ENCODE results near the gene NAALADL2. TPM values are rescaled to one million over a fixed set of nuclear protein-coding genes. Genes with fewer than 3 reads are reported as not detected.

NAALADL2 gene
- total and polyA plus RNA-seq, 2 donors (not counting 1 experiment from before 2014, with no cell fraction given), result not detected

DNA sequence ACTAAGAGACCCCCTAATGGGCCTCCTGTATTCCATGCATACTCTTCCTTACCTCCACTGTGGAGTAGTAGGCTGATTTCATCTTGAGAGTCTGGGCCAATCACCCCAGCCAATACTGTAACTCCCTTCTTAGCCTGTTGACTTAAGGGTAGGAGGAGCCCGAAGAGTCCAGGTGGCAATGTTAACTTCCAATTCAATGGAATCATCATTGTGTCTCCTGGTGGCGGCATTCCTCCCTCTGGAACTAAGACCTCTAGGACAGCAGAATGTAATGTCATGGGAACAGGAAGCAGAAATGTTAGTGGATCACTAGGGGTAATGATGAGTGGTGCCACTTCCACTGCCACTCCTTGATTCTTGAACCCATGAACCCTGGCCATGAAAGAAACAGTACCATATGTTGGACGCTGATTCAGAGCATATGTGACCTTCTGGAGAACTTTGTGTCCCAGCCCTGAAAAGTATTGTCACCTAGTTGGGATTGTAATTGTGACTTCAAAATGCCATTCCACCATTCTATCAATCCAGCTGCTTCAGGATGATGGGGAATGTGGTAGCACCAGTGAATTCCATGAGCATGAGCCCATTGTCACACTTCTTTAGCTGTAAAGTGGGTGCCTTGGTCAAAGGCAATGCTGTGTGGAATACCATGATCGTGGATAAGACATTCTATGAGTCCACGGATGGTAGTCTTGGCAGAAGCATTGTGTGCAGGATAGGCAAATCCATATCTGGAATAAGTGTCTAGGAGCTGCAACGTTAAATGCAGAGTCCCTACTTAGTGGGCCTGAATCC lies 24.9 kb downstream of the NAALADL2 start:
- ChIA-PET CTCF (no interaction called here), POLR2A (no interaction called here)
- intact Hi-C loops (cut with micrococcal nuclease), result no loop called here
- H3K27me3 ChIP-seq (replicated peaks in 1 of 4; ENCODE audit: control extremely low read depth in 1 of 4, control insufficient read depth in 3 of 4, insufficient read depth in 4 of 4, low read length in 3 of 4), result no peaks in the 10 kb centered on the region
- H3K79me2 ChIP-seq (ENCODE audit: control insufficient read depth, insufficient read depth, low read length), result no peaks in the 10 kb centered on the region
- no peak overlapping the region for H3K4me3 ChIP-seq (ENCODE audit: control extremely low read depth in 1 of 5, extremely low read depth in 1 of 5, insufficient read depth in 1 of 5, low read depth in 2 of 5, low read length in 4 of 5)
- H4K20me1 ChIP-seq (ENCODE audit: control insufficient read depth, insufficient read depth, low read length, poor library complexity, severe bottlenecking), result no peaks in the 10 kb centered on the region
- H3K4me2 ChIP-seq (replicated peaks; ENCODE audit: low read depth, low read length, poor library complexity, severe bottlenecking), result no peak overlapping the region
- Mint-ChIP-seq H3K4me1 (no peaks in the 10 kb centered on the region), H3K27ac (no peak overlapping the region), H3K27me3 (no peaks in the 10 kb centered on the region), H3K9me3 (ENCODE audit: insufficient read depth) (peaks cover 5% of the 10 kb centered on the region), H3K4me3 (no peak overlapping the region)
- DNase-seq (no peak), ATAC-seq (ENCODE audit: low read depth) (no peak)
- no peak overlapping the region for H2AFZ ChIP-seq (ENCODE audit: insufficient read depth, low read depth, low read length, poor library complexity, severe bottlenecking)
- no peak overlapping the region for H3K9ac ChIP-seq (ENCODE audit: low read length)
- no peaks in the 10 kb centered on the region for H3K4me1 ChIP-seq (ENCODE audit: control insufficient read depth in 2 of 2, insufficient read depth in 2 of 2, low read length in 2 of 2)
- peaks cover 0 to 3% (median 0%) of the 10 kb centered on the region in 3 donors for H3K9me3 ChIP-seq (ENCODE audit: control extremely low read depth in 1 of 3, control insufficient read depth in 2 of 3, insufficient read depth in 1 of 3, low read length in 2 of 3)
- TF ChIP-seq, protein P1, sequence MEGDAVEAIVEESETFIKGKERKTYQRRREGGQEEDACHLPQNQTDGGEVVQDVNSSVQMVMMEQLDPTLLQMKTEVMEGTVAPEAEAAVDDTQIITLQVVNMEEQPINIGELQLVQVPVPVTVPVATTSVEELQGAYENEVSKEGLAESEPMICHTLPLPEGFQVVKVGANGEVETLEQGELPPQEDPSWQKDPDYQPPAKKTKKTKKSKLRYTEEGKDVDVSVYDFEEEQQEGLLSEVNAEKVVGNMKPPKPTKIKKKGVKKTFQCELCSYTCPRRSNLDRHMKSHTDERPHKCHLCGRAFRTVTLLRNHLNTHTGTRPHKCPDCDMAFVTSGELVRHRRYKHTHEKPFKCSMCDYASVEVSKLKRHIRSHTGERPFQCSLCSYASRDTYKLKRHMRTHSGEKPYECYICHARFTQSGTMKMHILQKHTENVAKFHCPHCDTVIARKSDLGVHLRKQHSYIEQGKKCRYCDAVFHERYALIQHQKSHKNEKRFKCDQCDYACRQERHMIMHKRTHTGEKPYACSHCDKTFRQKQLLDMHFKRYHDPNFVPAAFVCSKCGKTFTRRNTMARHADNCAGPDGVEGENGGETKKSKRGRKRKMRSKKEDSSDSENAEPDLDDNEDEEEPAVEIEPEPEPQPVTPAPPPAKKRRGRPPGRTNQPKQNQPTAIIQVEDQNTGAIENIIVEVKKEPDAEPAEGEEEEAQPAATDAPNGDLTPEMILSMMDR (IDR thresholded peaks at IDR 0.05), result no peak
- no peak for TF ChIP-seq EZH2 (IDR thresholded peaks at IDR 0.05; ENCODE audit: borderline replicate concordance, insufficient read depth, low read depth, low read length, poor library complexity, severe bottlenecking)
- 84% methylated on average over 2 of the region's 6 CpGs for WGBS (ENCODE audit: insufficient coverage)
- H3K27ac ChIP-seq (ENCODE audit: low read length in 2 of 2), result no peak overlapping the region
- H3K36me3 ChIP-seq (replicated peaks in 1 of 2; ENCODE audit: control extremely low read depth in 1 of 2, control insufficient read depth in 1 of 2, extremely low read depth in 1 of 2, insufficient read depth in 2 of 2, low read length in 1 of 2), result no peaks in the 10 kb centered on the region

DNA sequence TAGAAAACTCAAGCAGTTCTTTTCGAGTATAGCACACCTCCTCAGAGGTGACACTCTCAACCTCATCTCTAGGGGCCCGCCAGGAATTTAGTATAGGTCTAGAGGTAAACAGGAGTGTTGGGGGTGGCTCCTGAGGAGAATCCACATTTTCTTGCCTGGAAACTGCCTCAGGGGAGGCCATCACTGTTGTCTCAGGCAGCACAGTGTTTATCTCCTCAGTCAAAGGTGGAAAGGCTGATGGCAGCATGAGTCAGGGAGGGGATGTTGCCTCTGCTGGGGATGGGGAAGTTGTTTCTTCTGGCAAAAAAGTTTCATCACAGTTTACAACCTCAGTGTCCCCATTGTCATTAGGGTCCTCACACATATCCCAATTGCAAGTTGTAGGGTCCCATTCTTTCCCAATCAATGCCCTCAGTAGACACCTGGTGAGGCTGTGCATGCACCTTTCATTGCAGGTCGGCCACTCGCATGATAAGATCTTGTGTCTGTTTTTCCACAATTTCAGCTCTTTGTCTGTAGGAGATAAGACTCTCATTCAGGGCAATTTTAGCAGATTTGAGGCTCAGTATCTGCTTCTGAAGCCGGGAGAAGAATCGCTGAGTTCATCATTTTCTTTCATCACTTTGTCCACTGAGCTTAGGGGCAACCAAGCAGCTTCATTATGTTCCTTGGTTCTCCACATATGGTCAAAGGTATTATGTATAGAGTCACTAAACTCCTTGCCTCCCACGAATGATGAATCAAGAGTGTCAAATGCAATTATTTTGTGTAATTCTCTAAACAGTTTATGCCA lies 25.8 kb downstream of the NAALADL2 start:
- H3K9ac ChIP-seq (ENCODE audit: low read length), result no peak overlapping the region
- no peaks in the 10 kb centered on the region for H4K20me1 ChIP-seq (ENCODE audit: control insufficient read depth, insufficient read depth, low read length, poor library complexity, severe bottlenecking)
- 72% methylated on average over 2 of the region's 7 CpGs for WGBS (ENCODE audit: insufficient coverage)
- no peaks in the 10 kb centered on the region for H3K79me2 ChIP-seq (ENCODE audit: control insufficient read depth, insufficient read depth, low read length)
- CTCF ChIA-PET, result no interaction called here
- no peak for TF ChIP-seq EZH2 (IDR thresholded peaks at IDR 0.05; ENCODE audit: borderline replicate concordance, insufficient read depth, low read depth, low read length, poor library complexity, severe bottlenecking)
- TF ChIP-seq, protein P1 (IDR thresholded peaks at IDR 0.05), result no peak
- no peak for ATAC-seq (ENCODE audit: low read depth)
- H3K9me3 Mint-ChIP-seq (ENCODE audit: insufficient read depth), result peaks cover 5% of the 10 kb centered on the region
- peaks cover 0 to 3% (median 0%) of the 10 kb centered on the region in 3 donors for H3K9me3 ChIP-seq (ENCODE audit: control extremely low read depth in 1 of 3, control insufficient read depth in 2 of 3, insufficient read depth in 1 of 3, low read length in 2 of 3)
- DNase-seq, result no peak
- no peak overlapping the region for H3K4me3 ChIP-seq (ENCODE audit: control extremely low read depth in 1 of 5, extremely low read depth in 1 of 5, insufficient read depth in 1 of 5, low read depth in 2 of 5, low read length in 4 of 5)
- H3K27ac ChIP-seq (ENCODE audit: low read length in 2 of 2), result no peak overlapping the region
- intact Hi-C loops (cut with micrococcal nuclease), result no loop called here
- no peaks in the 10 kb centered on the region for H3K4me1 Mint-ChIP-seq
- no peak overlapping the region for H3K27ac Mint-ChIP-seq
- no peaks in the 10 kb centered on the region for H3K4me1 ChIP-seq (ENCODE audit: control insufficient read depth in 2 of 2, insufficient read depth in 2 of 2, low read length in 2 of 2)
- H3K36me3 ChIP-seq (replicated peaks in 1 of 2; ENCODE audit: control extremely low read depth in 1 of 2, control insufficient read depth in 1 of 2, extremely low read depth in 1 of 2, insufficient read depth in 2 of 2, low read length in 1 of 2), result no peaks in the 10 kb centered on the region
- H3K27me3 ChIP-seq (replicated peaks in 1 of 4; ENCODE audit: control extremely low read depth in 1 of 4, control insufficient read depth in 3 of 4, insufficient read depth in 4 of 4, low read length in 3 of 4), result no peaks in the 10 kb centered on the region
- H2AFZ ChIP-seq (ENCODE audit: insufficient read depth, low read depth, low read length, poor library complexity, severe bottlenecking), result no peak overlapping the region
- no peaks in the 10 kb centered on the region for H3K27me3 Mint-ChIP-seq
- POLR2A ChIA-PET, result no interaction called here
- H3K4me2 ChIP-seq (replicated peaks; ENCODE audit: low read depth, low read length, poor library complexity, severe bottlenecking), result no peak overlapping the region
- H3K4me3 Mint-ChIP-seq, result no peak overlapping the region

Measured in B cell (primary cell).